Activated gamma-delta T cell treated with anti-CD3 and anti-CD28 coated beads, Interleukin-2, amount 50 U/mL, for 16 hours (primary cell): ENCODE measurements around the gene PLXNA2.

Source experiments
- DNase-seq: peaks from one replicate; pipeline ENCODE4 v3.0.0-alpha.2; 2020; ENCODE audit warnings: low read depth

The PLXNA2 gene

GRCh38 chr1:208066583-208066982, 177.6 kb downstream of the PLXNA2 start:
- no peak for DNase-seq

GRCh38 chr1:208065862-208066261, 178.3 kb downstream of the PLXNA2 start:
- no peak for DNase-seq

- no peak for DNase-seq
Observed at GRCh38 chr1:208061632-208062031, 182.6 kb downstream of the PLXNA2 start.

GRCh38 chr1:208061118-208061517, 183.1 kb downstream of the PLXNA2 start:
- DNase-seq = no peak

- no peak for DNase-seq
Observed at GRCh38 chr1:208060215-208060869, 183.8 kb downstream of the PLXNA2 start.

GRCh38 chr1:208059409-208060001, 184.7 kb downstream of the PLXNA2 start:
- DNase-seq = no peak

GRCh38 chr1:208058756-208059155, 185.4 kb downstream of the PLXNA2 start:
- no peak for DNase-seq

GRCh38 chr1:208058267-208058666, 185.9 kb downstream of the PLXNA2 start:
- DNase-seq = no peak

GRCh38 chr1:208057056-208057455, 187.1 kb downstream of the PLXNA2 start:
- DNase-seq = no peak

GRCh38 chr1:208055535-208055934, 188.6 kb downstream of the PLXNA2 start:
- DNase-seq = no peak

GRCh38 chr1:208054911-208055379, 189.2 kb downstream of the PLXNA2 start:
- DNase-seq = no peak

GRCh38 chr1:208054485-208054884, 189.7 kb downstream of the PLXNA2 start:
- no peak for DNase-seq

- no peak for DNase-seq
Observed at GRCh38 chr1:208053661-208054060, 190.5 kb downstream of the PLXNA2 start.

- DNase-seq = no peak
Observed at GRCh38 chr1:208052926-208053407, 191.2 kb downstream of the PLXNA2 start.

- no peak for DNase-seq
Observed at GRCh38 chr1:208052135-208052534, 192.0 kb downstream of the PLXNA2 start.

- no peak for DNase-seq
Observed at GRCh38 chr1:208051651-208052050, 192.5 kb downstream of the PLXNA2 start.

- no peak for DNase-seq
Observed at GRCh38 chr1:208048904-208049303, 195.3 kb downstream of the PLXNA2 start.

GRCh38 chr1:208047975-208048374, 196.2 kb downstream of the PLXNA2 start:
- DNase-seq = no peak

GRCh38 chr1:208047476-208047934, 196.7 kb downstream of the PLXNA2 start:
- no peak for DNase-seq

- DNase-seq = no peak
Observed at GRCh38 chr1:208045463-208046260, 198.5 kb downstream of the PLXNA2 start.

- no peak for DNase-seq
Observed at GRCh38 chr1:208044589-208045462, 199.4 kb downstream of the PLXNA2 start.

- no peak for DNase-seq
Observed at GRCh38 chr1:208043691-208044181, 200.4 kb downstream of the PLXNA2 start.
